Brain microvascular endothelial cell (primary cell): ENCODE measurements around the gene SCN2B.
A peak's percentile ranks its signal among the peaks of the same experiment; 100 is the strongest.

ENCODE experiments used
- DNase-seq: peaks from one replicate; pipeline ENCODE4 v3.0.0-alpha.2; 2020
- H3K27ac ChIP-seq: fragments of 250-450 bp; sonication (Bioruptor Pico); 2 replicates; pipeline ENCODE4 v1.5.1; 2020; ENCODE audit warnings: mild to moderate bottlenecking, moderate library complexity
- H3K27me3 ChIP-seq: fragments of 250-450 bp; sonication (Bioruptor Pico); replicated peaks from 2 replicates; pipeline ENCODE4 v1.5.1; 2020; ENCODE audit warnings: mild to moderate bottlenecking
- H3K36me3 ChIP-seq: fragments of 250-450 bp; sonication (Bioruptor Pico); replicated peaks from 2 replicates; pipeline ENCODE4 v1.5.1; 2020; ENCODE audit warnings: mild to moderate bottlenecking
- H3K4me3 ChIP-seq: 2 replicates; pipeline ENCODE4 v1.5.1; 2011; ENCODE audit warnings: low read depth, mild to moderate bottlenecking, control low read depth, low read length, moderate library complexity
- CTCF ChIP-seq: IDR thresholded peaks from 2 replicates; pipeline ENCODE4 v1.5.1; 2011; ENCODE audit warnings: low read depth, mild to moderate bottlenecking, moderate library complexity, low read length, control low read depth, inconsistent platforms; ENCODE audit errors: missing control alignments
- in situ Hi-C: cut with HindIII; loops from 2 replicates; pipeline ENCODE4 v1.10.0; 2017; ENCODE audit warnings: low sequenced_read_pairs, low pct_ligation_motif_present

Gene SCN2B

GRCh38 chr11:118152552-118153471, 23.6 kb downstream of the SCN2B start, which contains the start of gene SCN4B:
Gene SCN4B, minus strand, starts transcription at chr11:118152823. Its CDS starts 150 bp downstream, at chr11:118152673.
- TF ChIP-seq CTCF = no peak
- Histone ChIP-seq H3K4me3 (peak within 1 kb of the TSS; percentile 43), H3K27ac (no peak within 1 kb of the TSS), H3K27me3 (peaks cover 78% of the 10 kb centered on the region), H3K36me3 (no peaks in the 10 kb centered on the region)
- in situ Hi-C loops = no loop called here
- DNase-seq = peak; percentile 5

DNA sequence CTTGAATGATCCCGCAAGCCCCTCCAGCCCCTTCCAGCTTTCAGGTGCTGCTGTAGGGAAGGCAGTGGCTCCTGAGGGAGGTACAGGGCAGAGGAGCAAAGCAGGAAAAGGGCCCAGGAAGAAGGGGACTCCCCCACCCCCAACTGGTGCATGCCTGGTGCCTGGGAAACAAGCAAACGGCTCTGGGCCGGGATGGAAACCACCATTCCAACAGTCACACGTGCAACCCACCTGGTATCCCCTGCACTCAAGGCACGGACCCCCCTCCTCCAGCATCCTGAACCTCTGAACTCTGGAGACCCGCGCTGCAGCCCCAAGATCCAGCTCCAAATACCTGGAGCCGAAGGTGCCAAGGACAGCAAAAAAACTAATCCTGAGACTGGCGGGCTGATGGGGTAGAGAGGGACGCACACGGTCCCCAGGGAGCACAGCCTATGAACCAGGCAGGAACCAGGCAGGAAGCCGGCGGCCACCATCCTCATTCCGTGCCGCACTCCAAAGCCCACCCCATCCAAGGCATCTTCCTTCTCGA, 24.4 kb downstream of the SCN2B start:
- no peaks in the 10 kb centered on the region for H3K36me3 ChIP-seq

DNA sequence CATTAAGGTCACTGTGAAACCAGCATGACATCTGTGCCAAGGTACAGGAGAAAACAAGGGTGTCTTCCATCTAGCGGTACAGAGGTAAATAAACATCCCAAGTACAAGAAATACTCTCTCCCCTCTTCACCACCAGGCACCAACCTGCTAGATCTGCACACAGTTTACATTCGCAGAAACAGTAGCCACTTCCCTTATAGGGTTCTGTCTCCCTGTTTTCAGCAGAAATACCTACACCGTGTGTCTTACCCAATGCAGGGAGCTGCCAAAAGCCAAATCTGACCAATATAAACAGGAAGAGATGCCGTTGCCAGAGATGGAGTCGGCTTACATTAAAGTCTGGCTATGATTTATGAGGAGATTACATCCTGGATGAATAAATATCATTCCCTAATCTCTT, 25.0 kb downstream of the SCN2B start:
- H3K27ac ChIP-seq = no peak overlapping the region
- no peaks in the 10 kb centered on the region for H3K36me3 ChIP-seq
- TF ChIP-seq CTCF = no peak
- peaks cover 68% of the 10 kb centered on the region for H3K27me3 ChIP-seq
- H3K4me3 ChIP-seq = no peak overlapping the region
- no peak for DNase-seq
- in situ Hi-C loops = no loop called here

More for the DNA sequence above, 24.4 kb downstream of the SCN2B start:
- Histone ChIP-seq H3K27me3 (peaks cover 71% of the 10 kb centered on the region), H3K27ac (no peak overlapping the region), H3K4me3 (peak overlapping the region; percentile 43)
- no peak for TF ChIP-seq CTCF
- no peak for DNase-seq
- in situ Hi-C loops = no loop called here

GRCh38 chr11:118149493-118149892, 26.9 kb downstream of the SCN2B start:
- peaks cover 59% of the 10 kb centered on the region for H3K27me3 ChIP-seq

GRCh38 chr11:118148856-118149255, 27.6 kb downstream of the SCN2B start:
- Histone ChIP-seq H3K4me3 (no peak overlapping the region), H3K27ac (no peak overlapping the region), H3K36me3 (no peaks in the 10 kb centered on the region), H3K27me3 (peaks cover 52% of the 10 kb centered on the region)
- in situ Hi-C loops = no loop called here
- DNase-seq = no peak
- no peak for TF ChIP-seq CTCF

More at GRCh38 chr11:118149493-118149892, 26.9 kb downstream of the SCN2B start:
- DNase-seq = no peak
- in situ Hi-C loops = no loop called here
- no peak overlapping the region for H3K4me3 ChIP-seq
- H3K36me3 ChIP-seq = no peaks in the 10 kb centered on the region
- no peak for TF ChIP-seq CTCF
- no peak overlapping the region for H3K27ac ChIP-seq
